ENCODE data around the gene GAS6.

- TF ChIP-seq CTCF (IDR thresholded peaks at IDR 0.05) (no peak), EP300 (IDR thresholded peaks at IDR 0.05; ENCODE audit: low read depth) (no peak), POLR2A (IDR thresholded peaks at IDR 0.05) (no peak), POLR2AphosphoS5 (IDR thresholded peaks at IDR 0.05) (no peak)
These were observed 23.1 kb downstream of the GAS6 start for GRCh38 chr13:113840541-113841352.

Data from transverse colon (tissue), 4 donors.